ENCODE results near the gene ZFP62.

GRCh38 chr5:180818677-180819341 lies 42.3 kb downstream of the ZFP62 start:
- TF ChIP-seq CTCF (conservative IDR thresholded peaks at IDR 0.05; ENCODE audit: low read length): no peak
- no peak for TF ChIP-seq EZH2phosphoT487 (IDR thresholded peaks at IDR 0.05; ENCODE audit: borderline replicate concordance, low read depth, low read length)
